ENCODE measurements around the gene RARG.
A peak's percentile ranks its signal among the peaks of the same experiment; 100 is the strongest.

RARG gene

GRCh38 chr12:53233671-53234121 is 1.7 kb upstream of the RARG start:
- TF ChIP-seq CTCF (IDR thresholded peaks at IDR 0.05; ENCODE audit: low read depth, low read length) = peak; percentile 12
- no peak for DNase-seq (ENCODE audit: extremely low read depth, low read depth)

GRCh38 chr12:53232646-53233461 is 845 bp upstream of the RARG start:
- no peak for TF ChIP-seq CTCF (IDR thresholded peaks at IDR 0.05; ENCODE audit: low read depth, low read length)
- DNase-seq (ENCODE audit: extremely low read depth, low read depth) = no peak

- DNase-seq (ENCODE audit: extremely low read depth, low read depth) = no peak
- peak; percentile 7 for TF ChIP-seq CTCF (IDR thresholded peaks at IDR 0.05; ENCODE audit: low read depth, low read length)
Observed at GRCh38 chr12:53231671-53231920, 413 bp downstream of the RARG start.

GRCh38 chr12:53230108-53230845 is 1.7 kb downstream of the RARG start:
- DNase-seq (ENCODE audit: extremely low read depth, low read depth) = no peak
- TF ChIP-seq CTCF (IDR thresholded peaks at IDR 0.05; ENCODE audit: low read depth, low read length) = no peak

- no peak for DNase-seq (ENCODE audit: extremely low read depth, low read depth)
- no peak for TF ChIP-seq CTCF (IDR thresholded peaks at IDR 0.05; ENCODE audit: low read depth, low read length)
Observed at GRCh38 chr12:53229454-53229853, 2.6 kb downstream of the RARG start.

GRCh38 chr12:53227836-53228235 is 4.2 kb downstream of the RARG start:
- TF ChIP-seq CTCF (IDR thresholded peaks at IDR 0.05; ENCODE audit: low read depth, low read length) = no peak
- DNase-seq (ENCODE audit: extremely low read depth, low read depth) = no peak

GRCh38 chr12:53227341-53227740 is 4.7 kb downstream of the RARG start:
- no peak for DNase-seq (ENCODE audit: extremely low read depth, low read depth)
- TF ChIP-seq CTCF (IDR thresholded peaks at IDR 0.05; ENCODE audit: low read depth, low read length) = no peak
